HCT116 (cell line): ENCODE measurements around the gene SDK1.
"Not testable (repeated sequence)": the region's sequence is repeated elsewhere in the genome, so short reads cannot be mapped to it uniquely, and the experiment has no call there.

ENCODE experiments used
- CEBPB ChIP-seq: IDR thresholded peaks from 2 replicates; pipeline ENCODE4 v1.6.1; 2012; ENCODE audit warnings: low read depth
- POLR2A ChIP-seq: IDR thresholded peaks from 2 replicates; pipeline ENCODE4 v1.7.0; 2011; ENCODE audit warnings: borderline replicate concordance; ENCODE audit not compliant: insufficient read depth, insufficient read length; ENCODE audit errors: extremely low read depth
- POLR2AphosphoS5 ChIP-seq: IDR thresholded peaks from 2 replicates; pipeline ENCODE4 v1.6.1; 2011; ENCODE audit warnings: mild to moderate bottlenecking, low read depth, low read length, moderate library complexity
- ZFX ChIP-seq: fragments of 450-650 bp; IDR thresholded peaks from 2 replicates; pipeline ENCODE4 v1.6.1; 2017
- TF ChIP-seq, protein P1 (sequence below), 3 experiments: fragments of 200-600 bp in 1 of 3; sonication (generic) in 1 of 3; IDR thresholded peaks in 2 of 3; conservative IDR thresholded peaks in 1 of 3; 2 replicates each; pipeline ENCODE4 v1.5.1; 2012 to 2017; ENCODE audit warnings: low read depth in 2 of 3, low read length in 2 of 3, antibody characterized with exemption in 1 of 3, borderline replicate concordance in 1 of 3, control low read depth in 1 of 3, mild to moderate bottlenecking in 1 of 3, mixed read lengths in 1 of 3, mixed run types in 1 of 3, moderate library complexity in 1 of 3; ENCODE audit not compliant: insufficient read depth in 1 of 3

DNA sequence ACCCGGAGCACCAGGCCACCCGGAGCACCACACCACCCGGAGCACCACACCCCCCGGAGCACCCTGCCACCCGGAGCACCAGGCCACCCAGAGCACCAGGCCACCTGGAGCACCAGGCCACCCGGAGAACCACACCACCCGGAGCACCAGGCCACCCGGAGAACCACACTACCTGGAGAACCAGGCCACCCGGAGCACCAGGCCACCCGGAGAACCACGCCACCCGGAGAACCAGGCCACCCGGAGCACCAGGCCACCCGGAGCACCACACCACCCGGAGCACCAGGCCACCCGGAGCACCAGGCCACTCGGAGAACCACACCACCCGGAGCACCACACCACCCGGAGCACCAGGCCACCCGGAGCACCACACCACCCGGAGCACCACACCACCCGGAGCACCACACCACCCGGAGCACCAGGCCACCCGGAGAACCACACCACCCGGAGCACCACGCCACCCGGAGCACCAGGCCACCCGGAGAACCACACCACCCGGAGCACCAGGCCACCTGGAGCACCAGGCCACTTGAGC lies 916.1 kb downstream of the SDK1 start:
- TF ChIP-seq, protein P1, sequence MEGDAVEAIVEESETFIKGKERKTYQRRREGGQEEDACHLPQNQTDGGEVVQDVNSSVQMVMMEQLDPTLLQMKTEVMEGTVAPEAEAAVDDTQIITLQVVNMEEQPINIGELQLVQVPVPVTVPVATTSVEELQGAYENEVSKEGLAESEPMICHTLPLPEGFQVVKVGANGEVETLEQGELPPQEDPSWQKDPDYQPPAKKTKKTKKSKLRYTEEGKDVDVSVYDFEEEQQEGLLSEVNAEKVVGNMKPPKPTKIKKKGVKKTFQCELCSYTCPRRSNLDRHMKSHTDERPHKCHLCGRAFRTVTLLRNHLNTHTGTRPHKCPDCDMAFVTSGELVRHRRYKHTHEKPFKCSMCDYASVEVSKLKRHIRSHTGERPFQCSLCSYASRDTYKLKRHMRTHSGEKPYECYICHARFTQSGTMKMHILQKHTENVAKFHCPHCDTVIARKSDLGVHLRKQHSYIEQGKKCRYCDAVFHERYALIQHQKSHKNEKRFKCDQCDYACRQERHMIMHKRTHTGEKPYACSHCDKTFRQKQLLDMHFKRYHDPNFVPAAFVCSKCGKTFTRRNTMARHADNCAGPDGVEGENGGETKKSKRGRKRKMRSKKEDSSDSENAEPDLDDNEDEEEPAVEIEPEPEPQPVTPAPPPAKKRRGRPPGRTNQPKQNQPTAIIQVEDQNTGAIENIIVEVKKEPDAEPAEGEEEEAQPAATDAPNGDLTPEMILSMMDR (IDR thresholded peaks at IDR 0.05 in 2 of 3, conservative IDR thresholded peaks at IDR 0.05 in 1 of 3; ENCODE audit: borderline replicate concordance in 1 of 3, insufficient read depth in 1 of 3, low read depth in 2 of 3, low read length in 2 of 3) = not testable (repeated sequence)
- not testable (repeated sequence) for TF ChIP-seq CEBPB, ZFX, POLR2A, POLR2AphosphoS5
